ENCODE data around the gene SLC17A9.

Gene SLC17A9

DNA sequence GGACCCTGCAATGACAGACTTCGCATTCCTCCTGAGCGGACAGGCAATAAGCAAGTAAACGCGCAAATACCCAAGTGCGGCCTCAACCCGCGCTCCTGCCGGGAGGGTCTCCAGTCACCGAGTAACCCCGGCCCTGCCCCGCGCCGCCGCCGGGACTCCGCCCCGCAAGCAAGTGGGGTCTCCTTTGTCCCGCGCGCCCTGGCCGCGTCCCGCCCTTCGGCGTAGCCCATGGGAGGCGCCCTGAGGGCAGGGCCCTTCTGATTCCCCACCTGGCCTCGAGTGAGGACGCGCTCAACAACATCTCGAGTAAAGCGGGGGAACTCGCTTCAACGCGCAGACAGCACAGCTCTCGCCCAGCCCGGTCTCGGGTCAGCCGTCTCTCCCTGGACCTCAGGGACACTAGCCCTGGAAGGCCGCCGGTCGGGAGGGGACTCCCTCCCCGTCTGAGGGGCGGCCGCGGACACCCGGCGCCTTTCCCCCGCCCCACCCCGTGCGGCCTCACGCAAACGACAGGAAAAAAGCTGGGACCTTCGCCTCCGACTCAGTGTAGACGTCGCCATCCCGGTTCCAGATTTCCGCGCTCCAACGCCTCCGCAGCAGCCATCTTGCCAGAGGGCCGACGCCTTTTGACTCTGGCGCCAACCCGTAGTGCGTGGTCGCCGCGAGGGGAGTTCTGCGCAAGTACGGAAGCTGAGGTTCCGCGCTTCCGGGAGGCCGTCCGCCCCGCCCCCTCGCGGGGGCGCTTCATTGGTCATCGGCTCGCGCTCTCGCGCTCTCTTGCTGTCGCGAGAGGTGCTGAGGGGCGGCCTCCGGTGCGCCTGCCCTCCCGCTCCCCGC is 15.0 kb upstream of the SLC17A9 start:
- in situ Hi-C loops (cut with MboI; ENCODE audit: low sequenced_read_pairs) = no loop called here

DNA sequence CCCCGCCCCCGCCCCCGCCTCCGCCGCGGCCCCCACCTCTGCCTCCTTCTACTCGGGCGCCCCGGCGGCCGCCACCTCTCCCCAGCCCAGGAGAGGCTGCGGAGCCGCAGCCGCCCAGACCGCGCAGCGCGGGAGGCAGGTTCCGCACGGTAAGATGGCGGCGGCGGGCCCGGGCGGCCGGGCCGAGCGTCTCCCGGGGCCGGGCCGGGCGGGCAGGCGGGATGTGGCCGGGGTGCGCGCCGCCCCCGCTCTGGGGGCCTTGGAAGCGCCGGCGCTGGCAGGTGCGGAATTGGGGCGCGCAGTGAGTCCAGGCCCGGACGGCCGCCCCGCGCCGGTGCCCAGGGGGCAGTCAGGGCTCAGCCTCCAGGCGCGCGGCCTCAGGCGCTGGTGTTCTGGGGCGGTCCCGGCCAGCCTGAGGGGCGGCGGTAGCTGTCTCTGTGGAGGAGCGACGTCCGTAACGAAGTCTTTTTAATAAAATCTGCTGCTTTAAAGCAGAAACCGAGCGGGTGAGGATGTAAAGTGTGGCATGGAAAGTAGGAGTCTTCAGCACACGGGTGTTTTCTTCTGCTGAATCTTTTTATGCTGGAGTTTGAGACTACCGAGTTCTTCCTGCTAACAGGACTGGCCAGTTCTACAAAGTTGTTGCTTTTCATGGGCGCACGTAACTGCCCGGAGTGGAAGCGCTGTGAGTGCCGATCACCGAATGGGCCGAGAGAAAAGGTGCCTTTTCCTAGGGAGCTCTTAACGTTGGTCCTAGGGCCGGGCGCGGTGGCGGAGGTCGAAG is 14.2 kb upstream of the SLC17A9 start, which contains the start of gene GID8:
GID8 (plus strand) TSS at position 43 of the 784 bp plus-strand sequence. CDS start 3,356 bp downstream, outside the sequence.
- in situ Hi-C loops (cut with MboI; ENCODE audit: low sequenced_read_pairs) = no loop called here

DNA sequence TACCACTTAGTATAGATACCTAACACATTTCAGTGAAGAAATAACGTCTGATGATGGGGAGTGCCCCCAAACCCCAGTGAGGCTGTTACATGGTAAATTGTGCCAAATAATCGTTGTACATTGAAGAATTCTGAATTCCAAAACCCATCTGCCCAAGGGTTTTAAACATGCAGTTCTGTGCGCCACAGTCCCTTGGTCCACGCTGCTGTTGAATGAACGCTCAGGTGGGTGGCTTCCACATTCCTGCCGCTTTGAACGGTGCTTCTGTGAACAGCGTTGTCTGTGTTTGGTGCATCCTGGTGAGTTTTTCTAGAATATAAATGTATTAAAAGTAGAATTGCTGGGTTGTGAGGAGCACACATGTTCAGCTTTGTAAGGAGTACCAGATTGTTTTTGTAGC is 11.6 kb upstream of the SLC17A9 start:
- in situ Hi-C loops (cut with MboI; ENCODE audit: low sequenced_read_pairs) = no loop called here

DNA sequence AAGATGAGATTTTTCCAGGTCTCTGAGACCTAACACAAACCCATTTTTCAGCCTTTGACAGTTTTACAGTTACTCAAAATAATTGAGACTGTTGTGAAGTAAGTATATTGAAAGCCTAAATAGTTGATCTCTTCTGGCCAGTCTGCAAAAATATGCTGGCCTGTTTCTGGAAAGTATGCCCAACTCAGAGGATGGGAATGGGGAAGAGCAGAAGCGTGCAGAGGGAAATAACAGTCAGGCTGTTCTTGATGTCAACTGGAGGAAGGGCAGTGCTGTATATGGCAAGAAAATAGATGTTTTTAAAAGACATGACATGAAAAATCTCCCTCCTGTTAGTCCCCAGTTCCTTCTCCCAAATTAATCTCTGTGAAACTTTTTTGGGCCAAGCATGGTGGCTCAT is 10.7 kb upstream of the SLC17A9 start:
- in situ Hi-C loops (cut with MboI; ENCODE audit: low sequenced_read_pairs) = no loop called here

DNA sequence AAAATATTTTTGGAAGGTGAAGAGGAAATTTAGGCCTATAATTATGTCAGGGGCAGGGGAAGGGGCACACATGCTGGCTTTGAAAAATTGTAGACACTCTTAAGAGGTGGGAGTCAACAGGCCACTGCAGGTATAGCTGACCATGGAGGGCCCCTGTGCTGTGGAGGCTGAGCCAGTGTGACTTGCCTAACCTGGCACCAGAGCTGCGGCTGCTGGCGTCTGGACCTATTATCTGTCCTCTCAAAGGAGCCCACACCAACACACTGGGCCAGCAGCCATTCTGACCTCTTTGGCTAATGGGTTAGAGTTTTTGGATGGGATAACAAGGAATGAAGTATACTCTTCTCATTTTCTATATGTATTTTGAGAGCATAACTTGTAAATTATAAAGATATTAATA is 10.1 kb upstream of the SLC17A9 start:
- in situ Hi-C loops (cut with MboI; ENCODE audit: low sequenced_read_pairs) = no loop called here

DNA sequence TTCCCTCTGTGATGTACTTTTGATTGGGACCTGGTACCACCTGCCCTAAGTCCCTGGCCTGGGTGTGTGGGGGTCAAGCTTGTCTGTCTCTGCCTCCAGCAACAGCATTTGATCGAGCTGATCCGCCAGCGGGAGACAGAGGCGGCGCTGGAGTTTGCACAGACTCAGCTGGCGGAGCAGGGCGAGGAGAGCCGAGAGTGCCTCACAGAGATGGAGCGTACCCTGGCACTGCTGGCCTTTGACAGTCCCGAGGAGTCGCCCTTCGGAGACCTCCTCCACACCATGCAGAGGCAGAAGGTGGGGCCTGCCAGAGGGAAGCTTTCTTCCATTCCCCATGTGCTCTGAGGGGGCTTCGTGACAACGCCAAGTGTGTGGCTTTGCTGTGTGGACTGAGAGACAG is 9.1 kb upstream of the SLC17A9 start:
- in situ Hi-C loops (cut with MboI; ENCODE audit: low sequenced_read_pairs) = no loop called here

DNA sequence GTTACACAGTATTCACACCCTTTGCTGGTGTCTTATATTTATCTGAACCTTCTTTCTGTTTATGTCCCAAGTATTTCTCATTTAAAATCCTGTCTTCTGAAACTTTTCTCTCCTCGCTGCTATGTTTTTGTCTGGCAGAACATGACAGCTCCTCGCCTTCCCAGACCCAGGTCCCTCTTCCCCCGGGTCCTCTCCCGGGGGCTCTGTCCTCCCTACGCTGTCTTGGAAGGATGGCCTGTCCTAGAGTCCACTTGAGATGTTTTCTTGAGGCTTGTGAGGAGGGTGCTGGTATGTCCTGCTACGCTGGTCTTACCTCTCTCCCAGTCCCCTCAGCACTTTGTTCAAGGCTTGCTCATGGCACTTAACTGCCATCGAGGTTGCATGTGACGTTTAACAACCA is 8.3 kb upstream of the SLC17A9 start:
- in situ Hi-C loops (cut with MboI; ENCODE audit: low sequenced_read_pairs) = no loop called here

DNA sequence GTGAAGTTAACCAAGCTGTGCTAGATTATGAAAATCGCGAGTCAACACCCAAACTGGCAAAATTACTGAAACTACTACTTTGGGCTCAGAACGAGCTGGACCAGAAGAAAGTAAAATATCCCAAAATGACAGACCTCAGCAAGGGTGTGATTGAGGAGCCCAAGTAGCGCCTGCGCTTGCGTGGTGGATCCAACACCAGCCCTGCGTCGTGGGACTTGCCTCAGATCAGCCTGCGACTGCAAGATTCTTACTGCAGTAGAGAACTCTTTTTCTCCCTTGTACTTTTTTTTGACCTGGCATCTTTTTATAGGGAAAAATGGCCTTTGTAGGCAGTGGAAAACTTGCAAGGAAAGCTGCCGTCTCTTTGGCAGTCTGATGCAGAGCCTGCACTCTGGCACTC is 7.8 kb upstream of the SLC17A9 start:
- in situ Hi-C loops (cut with MboI; ENCODE audit: low sequenced_read_pairs) = no loop called here

DNA sequence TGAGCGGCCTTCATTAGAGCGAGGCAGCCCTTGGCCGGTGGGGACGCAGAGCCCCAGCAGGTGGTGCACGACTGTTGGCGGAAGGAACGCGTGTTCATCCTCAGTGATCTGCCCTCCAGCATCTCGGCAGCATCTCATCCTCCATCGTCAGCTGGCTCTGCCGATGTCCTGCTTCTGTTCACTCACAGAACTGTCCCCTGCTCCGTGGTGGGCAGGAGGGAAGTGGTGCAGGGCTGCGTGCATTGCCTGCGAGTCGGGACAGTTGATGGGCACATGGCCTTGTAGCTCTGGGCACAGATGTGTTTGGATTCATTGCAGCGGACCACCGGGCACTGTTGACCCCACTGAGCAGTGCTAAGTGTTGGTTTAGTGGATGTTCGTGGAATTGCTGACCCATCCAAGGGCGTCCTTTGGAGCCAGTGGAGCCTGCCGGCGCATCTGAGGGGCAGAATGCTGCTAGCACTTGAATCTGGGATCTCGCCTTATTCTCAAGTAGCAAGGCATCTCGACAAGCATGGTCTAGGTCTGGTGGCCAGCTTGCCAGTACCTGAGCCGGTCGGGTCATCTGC is 6.7 kb upstream of the SLC17A9 start:
- in situ Hi-C loops (cut with MboI; ENCODE audit: low sequenced_read_pairs) = no loop called here

DNA sequence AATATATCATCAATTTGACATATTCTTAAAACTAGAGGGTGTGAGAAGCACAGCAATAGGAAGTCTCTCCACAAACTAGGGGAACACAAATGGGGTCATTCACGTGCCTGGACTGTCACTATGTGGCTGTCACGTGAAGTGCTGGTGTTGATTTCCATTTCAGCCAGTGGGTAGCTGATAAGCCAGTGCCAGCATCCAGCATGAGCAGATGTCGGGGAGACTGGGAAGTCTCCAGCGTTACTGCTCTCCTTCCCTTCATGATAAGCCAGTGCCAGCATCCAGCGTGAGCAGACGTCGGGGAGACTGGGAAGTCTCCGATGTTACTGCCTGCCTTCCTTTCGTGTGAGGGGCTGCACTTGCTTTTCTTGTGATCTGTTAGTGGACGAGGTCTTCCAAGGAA is 5.6 kb upstream of the SLC17A9 start:
- in situ Hi-C loops (cut with MboI; ENCODE audit: low sequenced_read_pairs) = no loop called here

DNA sequence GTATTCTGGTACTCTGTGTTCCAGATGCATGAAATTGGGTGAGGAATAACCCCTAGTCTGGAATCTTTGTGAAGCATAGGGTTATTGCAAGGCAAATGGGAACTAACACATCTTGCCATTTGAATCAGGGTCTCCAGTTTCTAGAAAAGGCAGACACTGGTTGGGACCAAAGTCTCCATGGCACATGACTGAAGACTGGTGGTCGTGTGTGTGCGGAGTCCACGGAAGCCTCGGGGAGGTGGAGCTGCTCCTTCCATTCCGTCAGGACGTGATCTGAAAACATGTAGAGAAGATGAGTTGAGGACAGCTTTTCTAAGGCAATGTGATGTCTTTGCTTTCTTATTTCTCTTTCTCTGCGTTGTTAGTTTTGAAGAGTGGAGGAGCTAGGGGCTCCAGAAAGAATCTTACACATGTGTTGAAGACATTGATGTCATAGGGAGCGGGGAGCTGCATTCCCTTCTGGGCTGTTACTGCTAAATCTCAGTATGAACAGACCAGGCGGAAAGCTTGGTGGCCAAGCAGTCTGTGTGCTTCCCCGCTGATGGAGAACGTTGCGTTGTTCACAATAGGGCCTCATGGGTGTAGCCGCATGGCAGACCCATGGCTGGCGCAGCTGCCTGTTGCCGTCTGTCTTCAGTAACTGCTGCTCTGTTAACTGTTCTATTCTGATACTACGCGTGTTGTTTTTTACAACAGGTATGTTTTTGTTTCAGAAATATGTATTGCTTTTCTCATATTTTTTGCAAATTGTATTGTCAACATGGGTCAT is 4.8 kb upstream of the SLC17A9 start:
- in situ Hi-C loops (cut with MboI; ENCODE audit: low sequenced_read_pairs) = no loop called here

DNA sequence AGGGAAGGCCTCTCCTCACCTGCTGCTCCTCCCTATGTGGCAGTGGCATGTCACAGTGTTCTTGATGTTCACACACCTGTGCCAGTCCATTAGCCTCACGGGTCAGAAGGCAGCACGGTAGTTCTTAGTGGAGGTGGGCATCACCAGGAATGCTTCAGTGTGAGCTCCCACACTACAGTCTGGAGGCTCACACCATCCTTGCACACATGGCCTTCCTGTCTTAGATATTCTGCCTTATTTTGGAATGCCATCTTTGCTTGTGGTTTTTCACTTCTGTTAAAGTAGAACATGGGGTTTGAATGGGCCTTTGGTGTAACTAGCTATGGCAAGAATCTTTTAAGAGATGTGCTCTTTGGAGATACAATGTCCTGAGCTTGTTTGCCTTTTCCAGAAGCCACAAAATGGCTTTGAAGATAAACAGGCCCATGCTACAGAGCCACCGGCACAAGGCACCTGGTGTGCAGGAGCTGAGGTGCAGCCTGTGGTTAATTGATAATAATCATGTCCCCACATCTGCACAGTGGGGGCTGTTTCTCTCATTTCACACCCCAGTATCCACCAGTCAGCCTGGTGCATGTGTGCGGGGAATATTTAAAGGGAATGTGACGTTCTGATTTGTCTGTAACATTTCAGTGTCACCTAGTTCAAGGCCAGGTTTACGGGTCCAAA is 3.2 kb upstream of the SLC17A9 start:
- in situ Hi-C loops (cut with MboI; ENCODE audit: low sequenced_read_pairs) = no loop called here

DNA sequence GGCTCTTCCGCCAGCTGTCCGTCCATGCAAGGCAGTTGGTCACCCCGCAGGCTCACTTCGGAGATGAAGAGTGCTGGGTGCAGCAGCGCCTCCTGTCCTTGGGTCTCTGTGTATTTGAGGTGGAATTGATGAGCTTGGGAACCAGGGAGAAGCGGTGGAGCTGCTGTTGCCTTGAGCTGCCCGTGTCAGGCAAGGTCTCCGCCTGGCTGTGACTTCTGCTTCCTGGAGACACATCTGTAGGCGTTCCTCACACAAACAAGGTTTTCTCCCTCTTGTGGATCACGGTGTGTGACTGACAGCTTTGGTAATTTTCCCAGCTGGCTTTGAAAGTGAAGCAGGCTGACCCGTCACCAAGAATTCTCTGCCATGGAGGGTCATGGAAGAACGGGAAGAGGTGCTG is 2.5 kb upstream of the SLC17A9 start:
- in situ Hi-C loops (cut with MboI; ENCODE audit: low sequenced_read_pairs) = no loop called here

DNA sequence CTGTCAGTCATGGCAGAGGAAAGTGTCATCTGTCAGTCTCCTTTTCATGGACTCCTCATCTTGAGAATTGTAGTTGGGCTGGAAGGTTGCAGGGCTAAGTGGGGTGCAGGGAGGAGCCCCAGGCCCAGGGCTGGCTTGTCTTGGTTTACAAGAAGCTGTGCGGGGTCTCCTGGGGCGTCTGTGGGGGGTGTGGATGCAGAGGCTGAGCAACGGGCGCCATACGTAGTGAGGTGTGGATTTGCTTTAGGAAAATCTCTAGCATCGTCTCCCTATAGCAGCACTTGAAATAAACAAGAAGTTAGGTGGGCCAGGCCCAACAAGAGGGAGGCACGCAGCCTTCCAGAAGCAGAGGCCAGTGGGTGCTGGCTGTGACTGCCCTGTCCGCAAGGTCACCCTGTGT is 1.8 kb upstream of the SLC17A9 start:
- in situ Hi-C loops (cut with MboI; ENCODE audit: low sequenced_read_pairs) = no loop called here

DNA sequence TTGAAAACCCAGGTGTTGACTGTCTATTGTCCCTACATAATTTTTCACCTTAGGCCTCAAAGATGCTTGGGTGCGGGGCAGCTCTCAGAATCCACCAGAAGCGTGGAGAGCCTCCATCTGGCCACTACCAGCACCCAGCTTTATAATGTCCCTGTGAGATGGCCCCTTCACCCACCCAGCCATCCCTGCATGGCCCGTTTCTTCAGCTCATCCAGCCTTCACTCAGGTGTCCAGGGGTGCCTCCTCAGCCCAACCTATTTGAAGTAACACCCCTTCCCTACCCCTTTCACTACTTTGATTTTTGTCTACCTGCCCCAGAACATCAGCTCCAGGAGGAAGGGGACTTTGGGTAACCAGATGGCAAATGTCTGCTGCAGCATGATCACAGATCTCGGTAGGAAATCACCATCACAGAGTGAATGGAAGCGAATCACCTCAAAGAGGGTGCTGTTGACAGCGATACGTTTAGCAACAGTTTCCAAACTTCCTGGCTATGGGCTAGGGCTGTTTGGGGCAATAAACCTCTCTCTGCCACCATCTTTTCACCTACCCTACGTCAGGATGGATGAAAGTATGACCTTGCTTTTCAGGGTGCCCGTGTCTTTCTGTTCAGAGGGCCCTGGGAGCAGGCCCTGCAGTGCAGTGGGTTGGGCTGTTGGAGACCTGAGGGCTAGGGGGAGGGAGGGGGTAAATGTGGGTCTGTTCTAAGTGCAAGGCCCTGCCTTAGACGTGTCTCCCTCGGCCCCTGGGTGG is 1.2 kb upstream of the SLC17A9 start:
- in situ Hi-C loops (cut with MboI; ENCODE audit: low sequenced_read_pairs) = no loop called here

DNA sequence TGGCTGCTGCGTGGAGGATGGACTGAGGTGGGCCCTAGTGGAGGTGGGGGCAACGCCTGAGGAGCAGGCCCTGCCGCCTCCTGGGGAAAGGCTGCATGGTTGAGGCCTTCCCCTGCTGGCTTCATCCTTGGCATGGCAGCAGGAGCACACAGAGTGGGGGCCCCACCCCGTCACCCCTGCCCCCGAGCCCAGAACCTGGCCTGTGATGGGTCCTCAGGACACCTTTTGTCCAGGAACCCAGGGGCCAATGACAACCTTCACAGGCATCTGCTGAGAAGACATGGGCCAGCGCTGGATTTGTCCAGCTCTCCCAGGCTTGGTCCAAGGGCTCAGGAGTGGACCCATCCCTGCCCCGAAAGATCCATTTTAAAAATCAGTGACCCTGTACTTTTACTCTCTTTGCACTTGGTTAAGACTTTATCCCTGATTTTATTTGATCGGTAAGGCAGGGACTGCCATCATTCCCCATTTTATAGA is 575 bp upstream of the SLC17A9 start:
- in situ Hi-C loops (cut with MboI; ENCODE audit: low sequenced_read_pairs) = no loop called here

DNA sequence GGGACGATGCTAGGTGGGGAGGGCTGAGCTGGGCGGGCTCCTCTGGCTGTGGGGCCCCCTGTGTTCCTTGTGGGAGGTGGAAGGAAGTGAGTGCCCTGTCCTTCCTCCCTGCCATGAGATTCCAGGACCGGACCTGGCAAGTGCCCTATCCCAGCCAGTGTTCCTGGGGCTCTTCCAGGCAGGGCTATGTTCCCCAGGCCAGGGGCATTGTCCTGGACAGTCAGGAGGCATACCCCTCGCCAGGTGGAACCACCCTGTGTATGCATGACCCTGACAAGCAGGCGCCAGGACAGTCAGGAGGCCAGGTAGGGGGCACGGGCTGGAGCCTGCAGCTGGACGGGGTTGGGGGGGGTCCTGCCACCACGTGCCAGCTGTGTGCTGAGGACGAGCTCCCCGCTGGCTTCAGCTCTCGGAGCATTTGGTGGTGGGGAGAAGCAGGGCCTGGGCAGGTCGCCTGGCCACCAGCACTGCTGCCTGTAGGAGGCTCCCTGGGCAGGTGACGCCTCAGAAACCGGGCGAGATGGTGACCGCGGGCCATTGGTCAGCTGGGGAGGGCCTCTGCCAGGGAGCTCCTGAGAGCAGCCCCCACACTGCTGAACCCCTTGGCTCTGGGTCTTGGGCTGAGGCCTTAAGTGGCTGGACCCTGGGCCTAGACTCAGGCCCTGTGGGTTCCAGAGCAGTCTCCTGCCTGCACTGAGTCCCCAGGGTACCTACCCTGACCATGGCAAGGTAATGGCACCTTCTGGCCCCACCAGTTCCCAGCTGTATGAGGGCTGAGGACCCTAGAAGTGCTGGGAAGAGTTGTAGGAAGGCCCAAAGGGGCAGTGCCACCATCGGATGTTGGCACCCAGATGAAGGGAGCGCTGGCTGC is 694 bp downstream of the SLC17A9 start:
- in situ Hi-C loops (cut with MboI; ENCODE audit: low sequenced_read_pairs) = no loop called here

DNA sequence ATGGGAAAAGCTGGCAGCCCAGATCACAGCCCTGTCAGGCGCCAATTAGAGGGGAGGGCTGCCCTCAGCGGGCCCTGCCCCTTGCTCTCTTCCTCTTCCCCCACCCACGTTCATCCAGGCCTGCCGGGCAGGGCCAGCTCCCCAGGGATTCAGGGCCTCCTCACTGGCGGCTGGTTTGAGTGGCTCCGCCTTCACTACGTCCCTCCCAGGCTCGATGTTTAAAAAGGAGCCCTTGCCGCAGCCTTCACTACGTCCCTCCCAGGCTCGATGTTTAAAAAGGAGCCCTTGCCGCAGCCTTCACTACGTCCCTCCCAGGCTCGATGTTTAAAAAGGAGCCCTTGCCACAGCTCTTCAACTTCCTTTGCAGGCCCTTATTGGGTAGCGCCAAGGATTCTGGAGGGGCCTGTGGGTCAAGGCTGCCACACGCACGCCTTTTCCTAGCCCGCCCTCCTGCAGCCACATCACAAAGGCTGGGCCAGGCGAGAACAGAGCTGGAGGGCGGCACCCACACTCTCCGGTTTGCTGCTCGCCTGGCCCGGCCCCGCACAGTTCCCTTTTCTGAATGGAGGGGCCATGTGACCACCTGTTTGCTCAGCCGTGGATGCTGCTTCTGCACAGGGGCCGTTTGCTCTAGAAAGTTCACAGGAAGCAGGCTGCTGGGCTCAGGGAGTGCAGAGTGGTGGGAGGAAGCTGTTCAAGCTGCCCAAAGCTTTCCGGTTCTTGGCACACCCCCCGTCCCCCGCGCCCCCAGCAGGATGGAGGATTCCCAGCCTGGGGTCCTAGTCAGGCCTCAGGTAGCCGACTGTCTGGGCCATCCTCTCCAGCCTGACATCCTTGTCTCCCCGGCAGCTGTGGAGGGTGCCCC is 1.6 kb downstream of the SLC17A9 start:
- in situ Hi-C loops (cut with MboI; ENCODE audit: low sequenced_read_pairs) = no loop called here

All from HL-60/S4 treated with phorbol 12-myristate 13-acetate at 8.2 ng/mL for 4 days and 3 days (cell line).